ENCODE measurements around the gene EPM2AIP1. TPM values are rescaled to one million over a fixed set of nuclear protein-coding genes. Genes with fewer than 3 reads are reported as not detected.

Gene EPM2AIP1
- total RNA-seq, 2 experiments from 2014 or later = 31.7 to 35.7 TPM

GRCh38 chr3:37032961-37033360, 40.0 kb upstream of the EPM2AIP1 start:
- no peak overlapping the region for H3K27ac ChIP-seq (ENCODE audit: low read depth, low read length, poor library complexity, severe bottlenecking)
- no peak overlapping the region for H3K4me2 ChIP-seq (ENCODE audit: low read length)
- no peak overlapping the region for H3K4me3 ChIP-seq (ENCODE audit: low read depth, low read length, poor library complexity, severe bottlenecking)
- H3K9me3 ChIP-seq (ENCODE audit: low read length) = no peaks in the 10 kb centered on the region
- no peak for DNase-seq (ENCODE audit: low spot score)
- POLR2A ChIA-PET = interaction anchor here (0.5 kb wide), 1 partner anchor 162 kb away, joined by 8 read pairs; no protein-coding TSS in a partner anchor
- TF ChIP-seq EZH2phosphoT487 (IDR thresholded peaks at IDR 0.05; ENCODE audit: borderline replicate concordance, low read depth, low read length) = no peak
- no peak for TF ChIP-seq CTCF (conservative IDR thresholded peaks at IDR 0.05; ENCODE audit: low read length)
- H3K4me1 ChIP-seq (ENCODE audit: insufficient read depth, low read length, poor library complexity, severe bottlenecking) = no peaks in the 10 kb centered on the region
- H3K36me3 ChIP-seq (ENCODE audit: insufficient read depth, low read length) = peaks cover 100% of the 10 kb centered on the region
- CTCF ChIA-PET (ENCODE audit: unreplicated experiment) = no interaction called here
- BruUV-seq (replicated peaks) = no TSS peak
- no peaks in the 10 kb centered on the region for H3K79me2 ChIP-seq (ENCODE audit: insufficient read depth, low read depth, low read length)
- H3K9me2 ChIP-seq (ENCODE audit: insufficient read depth, low read length) = no peaks in the 10 kb centered on the region
- no peaks in the 10 kb centered on the region for H4K20me1 ChIP-seq (ENCODE audit: insufficient read depth, low read length)
- intact Hi-C loops (cut with micrococcal nuclease; ENCODE audit: unreplicated experiment) = no loop called here
- no peak overlapping the region for H2AFZ ChIP-seq (ENCODE audit: low read length)

- Histone ChIP-seq H3K36me3 (ENCODE audit: insufficient read depth, low read length) (peaks cover 100% of the 10 kb centered on the region), H3K9me3 (ENCODE audit: low read length) (no peaks in the 10 kb centered on the region), H3K9me2 (ENCODE audit: insufficient read depth, low read length) (no peaks in the 10 kb centered on the region), H3K79me2 (ENCODE audit: insufficient read depth, low read depth, low read length) (no peaks in the 10 kb centered on the region), H2AFZ (ENCODE audit: low read length) (no peak overlapping the region), H4K20me1 (ENCODE audit: insufficient read depth, low read length) (no peaks in the 10 kb centered on the region), H3K4me2 (ENCODE audit: low read length) (no peak overlapping the region), H3K27ac (ENCODE audit: low read depth, low read length, poor library complexity, severe bottlenecking) (no peak overlapping the region), H3K4me3 (ENCODE audit: low read depth, low read length, poor library complexity, severe bottlenecking) (no peak overlapping the region), H3K4me1 (ENCODE audit: insufficient read depth, low read length, poor library complexity, severe bottlenecking) (no peaks in the 10 kb centered on the region)
- ChIA-PET POLR2A (no interaction called here), CTCF (ENCODE audit: unreplicated experiment) (no interaction called here)
- no TSS peak for BruUV-seq (replicated peaks)
- no peak for DNase-seq (ENCODE audit: low spot score)
- TF ChIP-seq EZH2phosphoT487 (IDR thresholded peaks at IDR 0.05; ENCODE audit: borderline replicate concordance, low read depth, low read length) = no peak
- TF ChIP-seq CTCF (conservative IDR thresholded peaks at IDR 0.05; ENCODE audit: low read length) = no peak
- intact Hi-C loops (cut with micrococcal nuclease; ENCODE audit: unreplicated experiment) = no loop called here
These were observed 38.3 kb upstream of the EPM2AIP1 start for GRCh38 chr3:37031096-37031682.

DNA sequence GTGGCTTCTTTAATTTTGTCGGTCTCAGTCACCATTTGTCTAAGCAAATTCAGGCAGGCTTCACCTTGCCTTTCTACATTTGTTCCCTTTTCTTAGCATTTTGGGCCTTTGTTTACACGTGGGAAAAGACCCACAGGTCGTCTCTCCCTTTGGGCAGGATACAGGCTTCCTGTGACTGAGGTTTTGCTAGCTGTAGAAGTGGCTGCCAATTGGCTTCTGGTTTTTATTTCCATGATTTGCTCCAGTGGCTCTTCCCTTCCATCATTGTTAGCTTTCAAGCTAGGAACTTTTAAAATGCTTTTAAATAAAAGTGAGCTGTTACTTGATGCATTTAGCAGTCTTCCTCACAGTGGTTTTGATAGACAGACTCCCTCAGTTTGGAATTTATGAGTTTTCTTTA, 37.7 kb upstream of the EPM2AIP1 start:
- ChIA-PET POLR2A (no interaction called here), CTCF (ENCODE audit: unreplicated experiment) (no interaction called here)
- TF ChIP-seq CTCF (conservative IDR thresholded peaks at IDR 0.05; ENCODE audit: low read length) = no peak
- no peak for TF ChIP-seq EZH2phosphoT487 (IDR thresholded peaks at IDR 0.05; ENCODE audit: borderline replicate concordance, low read depth, low read length)
- H3K4me2 ChIP-seq (ENCODE audit: low read length) = no peak overlapping the region
- no peaks in the 10 kb centered on the region for H3K9me3 ChIP-seq (ENCODE audit: low read length)
- no peak overlapping the region for H3K4me3 ChIP-seq (ENCODE audit: low read depth, low read length, poor library complexity, severe bottlenecking)
- H3K27ac ChIP-seq (ENCODE audit: low read depth, low read length, poor library complexity, severe bottlenecking) = no peak overlapping the region
- peaks cover 2% of the 10 kb centered on the region for H3K4me1 ChIP-seq (ENCODE audit: insufficient read depth, low read length, poor library complexity, severe bottlenecking)
- no peak for DNase-seq (ENCODE audit: low spot score)
- H2AFZ ChIP-seq (ENCODE audit: low read length) = no peak overlapping the region
- intact Hi-C loops (cut with micrococcal nuclease; ENCODE audit: unreplicated experiment) = no loop called here
- BruUV-seq (replicated peaks) = no TSS peak
- H3K9me2 ChIP-seq (ENCODE audit: insufficient read depth, low read length) = no peaks in the 10 kb centered on the region
- H3K79me2 ChIP-seq (ENCODE audit: insufficient read depth, low read depth, low read length) = no peaks in the 10 kb centered on the region
- no peaks in the 10 kb centered on the region for H4K20me1 ChIP-seq (ENCODE audit: insufficient read depth, low read length)
- H3K36me3 ChIP-seq (ENCODE audit: insufficient read depth, low read length) = peaks cover 100% of the 10 kb centered on the region

All from OCI-LY7 (cell line).